H1 (cell line): ENCODE data around the gene YEATS2. TPM values are rescaled to one million over a fixed set of nuclear protein-coding genes. Genes with fewer than 3 reads are reported as not detected.

ENCODE experiments used
- CTCF ChIA-PET: fragments of 300-600 bp; sonication (Branson Sonifier 250); formaldehyde crosslinking; loops from one replicate; lab custom pipeline; 2021; ENCODE audit not compliant: partially characterized antibody; lab: Charles Lee
- POLR2A ChIA-PET: fragments of 300-600 bp; sonication (Branson Sonifier 250); formaldehyde crosslinking; loops from one replicate; lab custom pipeline; 2021; ENCODE audit warnings: inconsistent platforms; ENCODE audit not compliant: partially characterized antibody; lab: Charles Lee
- DNase-seq, 2 experiments: peaks; one replicate each; pipeline versions ENCODE4 v3.0.0 to v3.0.0-alpha.2; 2010 to 2022; ENCODE audit warnings: low spot score in 2 of 2, low read depth in 1 of 2, mixed read lengths in 1 of 2
- FAIRE-seq: peaks from 2 replicates; lab custom pipeline; 2011; peaks lifted over from hg19 to GRCh38; lab: Jason Lieb, UNC
- H2AFZ ChIP-seq: 2 replicates; pipeline ENCODE4 v1.8.1; 2012; ENCODE audit warnings: low read length, inconsistent platforms
- H2AK5ac ChIP-seq: 2 replicates; pipeline ENCODE4 v1.6.1; 2013; ENCODE audit warnings: low read depth, low read length
- H2BK120ac ChIP-seq: replicated peaks from 2 replicates; pipeline ENCODE3; 2013; ENCODE audit warnings: low read depth, low read length, inconsistent platforms
- H2BK12ac ChIP-seq: 2 replicates; pipeline ENCODE4 v1.6.1; 2013; ENCODE audit warnings: low read depth, low read length
- H2BK15ac ChIP-seq: 2 replicates; pipeline ENCODE4 v1.6.1; 2013; ENCODE audit warnings: low read length
- H2BK20ac ChIP-seq: 2 replicates; pipeline ENCODE4 v1.6.1; 2013; ENCODE audit warnings: low read length
- H2BK5ac ChIP-seq: 2 replicates; pipeline ENCODE4 v1.6.1; 2013; ENCODE audit warnings: low read depth, low read length
- H3K14ac ChIP-seq: 2 replicates; pipeline ENCODE4 v1.6.1; 2013; ENCODE audit warnings: inconsistent platforms; ENCODE audit not compliant: insufficient read length
- H3K18ac ChIP-seq: 2 replicates; pipeline ENCODE4 v1.6.1; 2013; ENCODE audit warnings: low read length; ENCODE audit errors: extremely low read depth
- H3K23ac ChIP-seq: 2 replicates; pipeline ENCODE4 v1.6.1; 2013; ENCODE audit warnings: inconsistent platforms; ENCODE audit not compliant: insufficient read length
- H3K23me2 ChIP-seq: 2 replicates; pipeline ENCODE4 v1.6.1; 2013; ENCODE audit warnings: low read depth, low read length
- H3K27ac ChIP-seq: 2 replicates; pipeline ENCODE4 v1.6.1; 2011; ENCODE audit warnings: low read depth, low read length, inconsistent platforms
- H3K27me3 ChIP-seq, 4 experiments: replicated peaks in 1 of 4; 1 replicate in 1 of 4; 2 replicates in 3 of 4; pipeline versions ENCODE4 v1.6.1 to v1.8.1; 2011 to 2013; ENCODE audit warnings: low read length in 3 of 4, mild to moderate bottlenecking in 3 of 4, inconsistent platforms in 2 of 4, mixed read lengths in 2 of 4, moderate library complexity in 1 of 4; ENCODE audit not compliant: control insufficient read depth in 3 of 4, insufficient read depth in 3 of 4; ENCODE audit errors: extremely low read depth in 1 of 4
- H3K36me3 ChIP-seq, 4 experiments: 2 replicates each; pipeline versions ENCODE4 v1.6.1 to v1.8.1; 2011 to 2013; ENCODE audit warnings: mild to moderate bottlenecking in 4 of 4, low read length in 3 of 4, moderate library complexity in 2 of 4, control low read depth in 1 of 4, inconsistent platforms in 1 of 4; ENCODE audit not compliant: insufficient read depth in 4 of 4, control insufficient read depth in 2 of 4
- H3K4ac ChIP-seq: replicated peaks from 2 replicates; pipeline ENCODE3; 2013; ENCODE audit warnings: low read length, low read depth, mixed read lengths, inconsistent platforms; ENCODE audit not compliant: insufficient read length
- H3K4me1 ChIP-seq, 4 experiments: replicated peaks in 1 of 4; 1 replicate in 1 of 4; 2 replicates in 3 of 4; pipeline versions ENCODE4 v1.6.1 to v1.8.1; 2011 to 2013; ENCODE audit warnings: low read length in 3 of 4, inconsistent platforms in 2 of 4, mixed read lengths in 1 of 4; ENCODE audit not compliant: insufficient read depth in 4 of 4, control insufficient read depth in 3 of 4
- H3K4me2 ChIP-seq, 2 experiments: 2 replicates each; pipeline versions ENCODE4 v1.6.1 to v1.8.1; 2011 to 2013; ENCODE audit warnings: low read depth in 2 of 2, low read length in 2 of 2, control low read depth in 1 of 2, inconsistent platforms in 1 of 2, mild to moderate bottlenecking in 1 of 2; ENCODE audit not compliant: insufficient read depth in 1 of 2
- H3K4me3 ChIP-seq, 4 experiments: fragments of 200-600, 300-600 bp in 1 of 4; sonication (generic), shearing (Covaris generic), sonication (Bioruptor Twin) in 1 of 4; 2 replicates each; pipeline versions ENCODE4 v1.5.1 to v1.8.1; 2011 to 2016; ENCODE audit warnings: low read length in 4 of 4, low read depth in 3 of 4, control low read depth in 2 of 4, inconsistent platforms in 2 of 4, mild to moderate bottlenecking in 2 of 4, mixed read lengths in 1 of 4, moderate library complexity in 1 of 4; ENCODE audit not compliant: insufficient read depth in 2 of 4; ENCODE audit errors: extremely low read depth in 1 of 4
- H3K56ac ChIP-seq: replicated peaks from 2 replicates; pipeline ENCODE3; 2013; ENCODE audit warnings: low read depth, mild to moderate bottlenecking, mixed read lengths, low read length, inconsistent platforms; ENCODE audit not compliant: insufficient read length
- H3K79me1 ChIP-seq: 2 replicates; pipeline ENCODE4 v1.6.1; 2013; ENCODE audit warnings: low read depth, low read length, control low read depth
- H3K79me2 ChIP-seq, 2 experiments: 2 replicates each; pipeline versions ENCODE4 v1.6.1 to v1.8.1; 2012 to 2013; ENCODE audit warnings: low read length in 2 of 2, mild to moderate bottlenecking in 2 of 2, inconsistent platforms in 1 of 2; ENCODE audit not compliant: insufficient read depth in 2 of 2, control insufficient read depth in 1 of 2
- H3K9ac ChIP-seq, 4 experiments: replicated peaks in 1 of 4; 1 replicate in 1 of 4; 2 replicates in 3 of 4; pipeline versions ENCODE4 v1.6.1 to v1.8.1; 2011 to 2013; ENCODE audit warnings: low read depth in 3 of 4, low read length in 3 of 4, control low read depth in 2 of 4, mild to moderate bottlenecking in 2 of 4, moderate library complexity in 2 of 4, inconsistent platforms in 1 of 4; ENCODE audit errors: extremely low read depth in 1 of 4
- H3K9me3 ChIP-seq, 2 experiments: 2 replicates each; pipeline versions ENCODE4 v1.6.1 to v1.8.1; 2012 to 2013; ENCODE audit warnings: mild to moderate bottlenecking in 2 of 2, moderate library complexity in 2 of 2, control low read depth in 1 of 2, inconsistent platforms in 1 of 2, low read depth in 1 of 2, low read length in 1 of 2, mixed read lengths in 1 of 2; ENCODE audit not compliant: insufficient read depth in 2 of 2
- H4K20me1 ChIP-seq, 2 experiments: replicated peaks in 1 of 2; 2 replicates each; pipeline versions ENCODE3 to v1.8.1; 2011 to 2013; ENCODE audit warnings: inconsistent platforms in 2 of 2, low read length in 2 of 2, mild to moderate bottlenecking in 1 of 2; ENCODE audit not compliant: insufficient read depth in 2 of 2, control insufficient read depth in 1 of 2
- H4K5ac ChIP-seq: 2 replicates; pipeline ENCODE4 v1.6.1; 2013; ENCODE audit warnings: low read length, low read depth, mixed read lengths, inconsistent platforms; ENCODE audit not compliant: insufficient read length
- H4K8ac ChIP-seq: 2 replicates; pipeline ENCODE4 v1.8.0; 2013; ENCODE audit warnings: mild to moderate bottlenecking, moderate library complexity, low read length, inconsistent platforms; ENCODE audit not compliant: insufficient read depth; ENCODE audit errors: extremely low read depth
- H4K91ac ChIP-seq: replicated peaks from 2 replicates; pipeline ENCODE3; 2013; ENCODE audit warnings: low read length, mixed read lengths, inconsistent platforms; ENCODE audit not compliant: insufficient read length
- ASH2L ChIP-seq: fragments of 200-600, 300-600 bp; sonication (generic); IDR thresholded peaks from one replicate; pipeline ENCODE4 v1.7.1; 2017; ENCODE audit warnings: low read length
- CBX8 ChIP-seq: fragments of 300-800, 300-1000 bp; sonication (generic); IDR thresholded peaks from 2 replicates; pipeline ENCODE4 v1.7.1; 2016; ENCODE audit warnings: low read depth, low read length, borderline replicate concordance
- CTBP2 ChIP-seq: IDR thresholded peaks from 2 replicates; pipeline ENCODE4 v1.7.0; 2011; ENCODE audit warnings: borderline replicate concordance, mild to moderate bottlenecking, moderate library complexity, mixed read lengths, low read length; ENCODE audit not compliant: insufficient read depth, insufficient read length
- EGR1 ChIP-seq: IDR thresholded peaks from 2 replicates; pipeline ENCODE4 v1.6.1; 2011; ENCODE audit warnings: low read depth, low read length, borderline replicate concordance
- HDAC6 ChIP-seq: IDR thresholded peaks from one replicate; pipeline ENCODE4 v1.7.1; 2012; ENCODE audit warnings: low read depth, mild to moderate bottlenecking, inconsistent platforms, low read length, moderate library complexity
- MAFK ChIP-seq: IDR thresholded peaks from 2 replicates; pipeline ENCODE4 v1.6.1; 2012; ENCODE audit warnings: low read depth, mild to moderate bottlenecking, improper control_type of control experiment, low read length
- RAD21 ChIP-seq, 2 experiments: IDR thresholded peaks in 1 of 2; conservative IDR thresholded peaks in 1 of 2; 2 replicates each; pipeline ENCODE4 v1.6.1; 2011; ENCODE audit warnings: low read depth in 2 of 2, low read length in 2 of 2, improper control_type of control experiment in 1 of 2, inconsistent platforms in 1 of 2, mild to moderate bottlenecking in 1 of 2, moderate library complexity in 1 of 2
- SAP30 ChIP-seq: fragments of 300-600 bp; sonication (generic); IDR thresholded peaks from 2 replicates; pipeline ENCODE4 v1.7.1; 2012; ENCODE audit warnings: low read length, moderate library complexity, mild to moderate bottlenecking, inconsistent platforms; ENCODE audit not compliant: insufficient read depth, insufficient replicate concordance
- SIN3A ChIP-seq, 2 experiments: IDR thresholded peaks in 1 of 2; conservative IDR thresholded peaks in 1 of 2; 2 replicates each; pipeline ENCODE4 v1.6.1; 2011 to 2012; ENCODE audit warnings: low read length in 2 of 2, improper control_type of control experiment in 1 of 2, low read depth in 1 of 2, mild to moderate bottlenecking in 1 of 2
- SIX5 ChIP-seq: IDR thresholded peaks from 2 replicates; pipeline ENCODE4 v1.6.1; 2011; ENCODE audit warnings: mild to moderate bottlenecking, low read depth, low read length
- SRF ChIP-seq: IDR thresholded peaks from 2 replicates; pipeline ENCODE4 v1.6.1; 2011; ENCODE audit warnings: mild to moderate bottlenecking, low read depth, low read length, moderate library complexity
- TAF7 ChIP-seq: optimal IDR thresholded peaks from 2 replicates; pipeline ENCODE3; 2011; ENCODE audit warnings: low read depth, mild to moderate bottlenecking, inconsistent platforms, low read length, moderate library complexity, borderline replicate concordance
- WGBS, 2 experiments: shearing (Covaris generic) in 1 of 2; methylation state at CpG; one replicate each; pipeline versions ENCODE4 v1.1.6 to v1.1.7; 2013 to 2015; ENCODE audit warnings: low lambda C conversion rate in 2 of 2, mixed read lengths in 2 of 2, inconsistent platforms in 1 of 2, low coverage in 1 of 2, missing lambda C conversion rate in 1 of 2; ENCODE audit not compliant: insufficient replicate concordance in 2 of 2, insufficient coverage in 1 of 2, insufficient read length in 1 of 2; ENCODE audit errors: extremely low coverage in 1 of 2, missing lambda C conversion rate in 1 of 2; 5-methylcytosine and 5-hydroxymethylcytosine counted together
- polyA plus RNA-seq, 7 experiments: library from polyadenylated mRNA; depleted of rRNA in 3 of 7; stranded (reverse) in 5 of 7; unstranded in 2 of 7; fragments of >200 nt in 5 of 7; fragments of 200-250 nt in 2 of 7; gene quantifications; 1 replicate in 5 of 7; 2 replicates in 1 of 7; 4 replicates in 1 of 7; pipeline versions ENCODE4 v1.2.1 to v1.2.3, GENCODE V29; 2011 to 2013; ENCODE audit warnings: missing spikeins in 2 of 7, mixed read lengths in 2 of 7
- total RNA-seq: library from RNA; stranded (reverse); fragmentation: NEBNext Ultra II Directional; extraction: Animal tissue kit (Norgen Biotek cat#: 25700); gene quantifications from 2 replicates; pipeline ENCODE4 v1.2.1, GENCODE V29; 2021

Gene YEATS2
- total and polyA plus RNA-seq, 2 of the 8 experiments (the other 6 are each of a cell fraction or from before 2014, with no cell fraction given) = 35.3 to 53.7 TPM

GRCh38 chr3:183837390-183837789 lies 139.8 kb downstream of the YEATS2 start:
- no peak overlapping the region for H2BK120ac ChIP-seq
- no peak overlapping the region for H4K91ac ChIP-seq
- TF ChIP-seq TAF7 = no peak
- no peak for TF ChIP-seq SAP30
- no peak for TF ChIP-seq CTBP2
- no peak for TF ChIP-seq SRF
- TF ChIP-seq RAD21 (IDR thresholded peaks at IDR 0.05 in 1 of 2, conservative IDR thresholded peaks at IDR 0.05 in 1 of 2; ENCODE audit: low read depth in 2 of 2, low read length in 2 of 2) = no peak
- TF ChIP-seq SIX5 = no peak
- no peak for TF ChIP-seq HDAC6
- no peak for TF ChIP-seq CBX8
- TF ChIP-seq ASH2L = no peak
- TF ChIP-seq EGR1 = no peak
- no peak for TF ChIP-seq MAFK
- TF ChIP-seq SIN3A (conservative IDR thresholded peaks at IDR 0.05 in 1 of 2, IDR thresholded peaks at IDR 0.05 in 1 of 2; ENCODE audit: low read depth in 1 of 2, low read length in 2 of 2) = no peak
- no peaks in the 10 kb centered on the region for H3K27me3 ChIP-seq
- peaks cover 5 to 39% (median 26%) of the 10 kb centered on the region in 4 experiments; a peak in 7 of 8 replicates for H3K36me3 ChIP-seq
- no peak overlapping the region for H4K8ac ChIP-seq
- no peak overlapping the region for H3K56ac ChIP-seq
- H3K27ac ChIP-seq = no peak overlapping the region
- H3K9ac ChIP-seq = no peak overlapping the region
- H3K23ac ChIP-seq = no peak overlapping the region
- no peaks in the 10 kb centered on the region for H3K9me3 ChIP-seq
- H4K5ac ChIP-seq = no peak overlapping the region
- POLR2A ChIA-PET = interaction anchor here (1.0 kb wide), 1 partner anchor 11 kb away, joined by 4 read pairs; no protein-coding TSS in a partner anchor
- H2AK5ac ChIP-seq = no peak overlapping the region
- H2BK15ac ChIP-seq = no peak overlapping the region
- WGBS, 2 experiments = 96% methylated on average over 9 of the region's 9 CpGs; no CpG with 5 or more reads in 1 of the 2 experiments
- H3K4ac ChIP-seq = no peak overlapping the region
- FAIRE-seq (no peak), DNase-seq (peak in 1 of 2 experiments; percentile 30)
- no peak overlapping the region for H3K4me2 ChIP-seq
- no peak overlapping the region for H2BK12ac ChIP-seq
- peaks cover 2 to 3% of the 10 kb centered on the region in 2 experiments for H4K20me1 ChIP-seq
- H3K79me1 ChIP-seq = no peaks in the 10 kb centered on the region
- H2BK5ac ChIP-seq = 0 out of 2 replicates have a peak overlapping the region, but pooled peaks have one; percentile 10
- CTCF ChIA-PET = no interaction called here
- H3K4me3 ChIP-seq = no peak overlapping the region
- H3K14ac ChIP-seq = no peak overlapping the region
- no peak overlapping the region for H2AFZ ChIP-seq
- no peak overlapping the region for H2BK20ac ChIP-seq
- no peak overlapping the region for H3K18ac ChIP-seq
- no peaks in the 10 kb centered on the region for H3K79me2 ChIP-seq
- no peaks in the 10 kb centered on the region for H3K23me2 ChIP-seq
- H3K4me1 ChIP-seq = no peaks in the 10 kb centered on the region
